ENCODE data around the gene PLAC9.
"Not testable (repeated sequence)": the region's sequence is repeated elsewhere in the genome, so short reads cannot be mapped to it uniquely, and the experiment has no call there.

The PLAC9 gene, protein sequence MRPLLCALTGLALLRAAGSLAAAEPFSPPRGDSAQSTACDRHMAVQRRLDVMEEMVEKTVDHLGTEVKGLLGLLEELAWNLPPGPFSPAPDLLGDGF

DNA sequence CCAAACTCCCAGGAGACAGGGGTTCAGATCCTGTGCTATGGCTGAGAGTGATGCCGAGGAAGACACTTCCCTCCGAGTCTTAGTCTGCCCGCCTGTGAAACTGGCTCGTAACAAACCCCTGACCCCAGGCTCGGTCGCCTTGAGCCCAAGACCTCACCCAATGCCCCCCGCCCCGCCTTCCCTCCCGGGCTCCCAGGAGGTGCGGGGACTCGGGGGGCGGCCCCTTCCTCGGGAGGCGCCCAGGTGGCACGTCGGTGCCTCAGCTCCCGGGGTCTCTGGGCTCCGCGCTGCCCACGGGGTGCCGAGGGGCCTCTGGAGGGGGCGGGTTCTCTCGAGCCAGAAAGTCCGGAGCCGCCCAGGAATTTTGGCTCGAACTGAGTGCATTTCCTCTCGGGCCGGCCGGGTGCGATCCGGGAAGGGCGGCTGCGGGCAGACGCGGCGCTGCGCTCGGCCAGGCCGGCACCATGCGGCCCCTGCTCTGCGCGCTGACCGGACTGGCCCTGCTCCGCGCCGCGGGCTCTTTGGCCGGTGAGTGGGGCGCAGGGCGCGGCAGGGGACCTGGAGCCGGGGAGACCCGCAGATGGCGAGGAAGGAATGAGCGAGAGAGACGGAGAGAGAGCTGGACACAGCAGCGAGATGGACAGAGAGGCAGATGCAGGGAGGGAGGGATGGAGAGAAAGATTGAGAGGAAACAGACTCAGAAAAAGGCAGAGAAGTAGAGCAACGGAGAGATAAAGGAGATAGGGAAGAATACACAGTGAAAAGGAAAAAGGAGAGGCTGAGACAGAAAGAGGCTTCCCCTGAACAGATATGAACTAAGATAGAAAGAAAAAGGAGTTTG lies at the start of gene PLAC9:
Gene PLAC9 (plus strand): TSS at position 432 of the 841 bp plus-strand sequence. CDS start 33 bp downstream, at position 465.
- no peak for DNase-seq (ENCODE audit: low spot score)

DNA sequence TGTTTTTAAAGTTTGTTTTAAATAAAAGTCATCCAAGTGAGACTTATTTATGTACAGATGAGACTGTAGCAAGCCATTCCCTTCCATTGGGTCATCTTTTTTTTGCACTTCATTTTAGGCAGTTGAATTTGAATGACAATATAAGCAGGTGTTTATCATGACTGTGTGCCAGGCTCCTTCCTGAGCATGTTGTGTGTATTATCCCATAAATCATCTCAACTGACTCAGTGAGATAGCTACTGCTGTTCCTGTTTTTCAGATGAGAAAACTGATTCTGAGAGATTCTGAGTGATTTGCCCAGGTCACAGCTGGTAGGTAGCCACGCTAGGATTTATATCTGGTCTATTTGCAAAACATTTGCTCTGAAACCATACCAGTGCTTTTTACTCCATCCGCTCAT lies 42.4 kb upstream of the PLAC9 start:
- no peak for DNase-seq (ENCODE audit: low spot score)

DNA sequence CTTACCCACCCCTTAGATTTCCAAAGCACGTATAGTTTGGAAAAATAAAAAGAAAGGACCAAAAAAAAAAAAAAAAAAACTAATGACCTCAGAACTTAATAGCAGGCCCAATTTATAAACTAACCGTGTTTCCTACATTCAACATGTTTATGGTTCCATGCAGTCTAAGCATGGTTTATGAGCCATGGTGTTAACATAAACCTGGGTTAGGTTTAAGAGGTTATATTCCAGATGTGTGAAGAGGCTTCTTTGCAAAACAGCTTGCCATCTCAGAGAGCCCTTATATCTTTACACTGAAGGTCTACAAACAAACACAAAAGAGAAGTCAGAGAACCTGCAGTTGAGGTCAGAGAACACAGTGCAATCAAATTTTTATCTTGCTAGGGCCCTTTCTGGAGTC lies 38.3 kb upstream of the PLAC9 start:
- DNase-seq (ENCODE audit: low spot score) = no peak

DNA sequence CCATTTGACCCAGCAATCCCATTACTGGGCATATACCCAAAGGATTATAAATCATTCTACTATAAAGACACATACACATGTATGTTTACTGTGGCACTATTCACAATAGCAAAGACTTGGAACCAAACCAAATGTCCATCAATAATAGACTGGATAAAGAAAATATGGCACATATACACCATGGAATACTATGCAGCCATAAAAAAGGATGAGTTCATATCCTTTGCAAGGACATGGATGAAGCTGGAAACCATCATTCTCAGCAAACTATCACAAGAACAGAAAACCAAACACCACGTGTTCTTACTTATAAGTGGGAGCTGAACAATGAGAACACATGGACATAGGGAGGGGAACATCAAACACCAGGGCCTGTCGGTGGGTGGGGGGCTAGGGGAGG lies 34.3 kb upstream of the PLAC9 start:
- not testable (repeated sequence) for DNase-seq (ENCODE audit: low spot score)

DNA sequence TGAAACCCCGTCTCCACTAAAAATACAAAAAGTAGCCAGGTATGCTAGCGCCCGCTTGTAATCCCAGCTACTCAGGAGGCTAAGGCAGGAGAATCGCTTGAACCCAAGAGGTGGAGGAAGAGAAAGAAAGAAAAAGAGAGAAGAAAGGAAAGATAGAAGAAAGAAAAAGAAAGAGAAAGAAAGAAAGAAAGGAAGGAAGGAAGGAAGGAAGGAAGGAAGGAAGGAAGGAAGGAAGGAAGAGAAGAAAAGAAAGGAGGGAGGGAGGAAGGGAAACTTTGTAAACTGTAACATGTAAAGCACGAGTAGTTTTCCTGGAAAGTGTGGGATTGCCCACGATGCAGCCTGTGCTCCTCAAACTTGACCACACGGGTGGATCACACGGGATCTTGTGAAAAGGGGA lies 33.2 kb upstream of the PLAC9 start:
- DNase-seq (ENCODE audit: low spot score) = not testable (repeated sequence)

DNA sequence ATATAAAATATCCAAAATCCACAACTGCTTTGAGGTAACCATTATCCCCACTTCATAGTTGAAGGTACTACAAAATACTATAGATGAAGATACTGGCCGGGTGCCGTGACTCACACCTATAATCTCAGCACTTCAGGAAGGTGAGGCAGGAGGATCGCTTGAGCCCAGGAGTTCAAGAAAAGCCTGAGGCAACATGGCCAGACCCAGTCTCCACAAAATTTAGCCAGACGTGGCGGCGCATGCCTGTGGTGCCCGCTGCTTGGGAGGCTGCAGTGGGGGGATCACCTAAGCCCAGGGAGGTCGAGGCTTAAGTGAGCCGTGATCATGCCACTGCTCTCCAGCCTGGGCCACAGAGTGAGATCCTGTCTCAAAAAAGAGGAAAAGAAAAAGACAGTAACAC lies 32.4 kb upstream of the PLAC9 start:
- DNase-seq (ENCODE audit: low spot score) = no peak

DNA sequence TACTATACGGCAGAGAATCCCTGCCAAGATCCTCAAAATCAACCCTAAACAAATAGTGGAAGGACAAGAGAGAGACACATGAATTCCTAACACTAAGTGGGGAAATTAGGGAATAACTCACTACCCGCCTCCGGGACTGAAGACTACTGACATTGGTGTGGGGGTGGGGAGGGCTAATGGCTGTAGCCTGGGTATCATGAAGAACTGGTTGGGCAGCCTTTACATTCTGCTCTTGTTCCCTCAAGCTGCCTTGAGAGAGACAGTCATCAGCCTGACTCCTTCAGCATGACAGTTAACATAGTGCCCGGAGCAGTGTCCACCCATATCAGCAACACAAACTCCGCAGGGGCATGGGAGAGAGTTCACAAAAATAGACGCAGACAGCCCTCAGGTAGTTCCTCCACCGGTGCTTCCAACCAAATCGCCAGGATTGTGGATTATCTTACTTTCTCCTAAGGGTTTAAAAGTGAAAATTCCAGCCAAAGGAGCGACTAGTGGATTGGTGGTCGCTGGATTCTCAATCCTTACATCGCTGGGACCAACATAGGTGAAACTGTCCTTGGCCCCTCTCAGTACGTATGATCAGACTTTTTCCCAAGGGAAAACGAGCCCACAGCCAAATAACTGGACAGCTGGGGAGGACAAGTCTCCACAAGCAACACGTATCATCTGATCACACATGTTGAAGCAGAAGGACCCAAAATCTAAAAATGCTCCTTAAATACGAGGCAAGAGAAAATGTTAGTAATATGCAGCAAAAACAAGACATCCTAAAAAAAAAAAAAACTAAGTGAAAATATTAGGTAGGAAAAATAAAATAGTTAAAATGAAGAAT lies 31.5 kb upstream of the PLAC9 start:
- DNase-seq (ENCODE audit: low spot score) = no peak

DNA sequence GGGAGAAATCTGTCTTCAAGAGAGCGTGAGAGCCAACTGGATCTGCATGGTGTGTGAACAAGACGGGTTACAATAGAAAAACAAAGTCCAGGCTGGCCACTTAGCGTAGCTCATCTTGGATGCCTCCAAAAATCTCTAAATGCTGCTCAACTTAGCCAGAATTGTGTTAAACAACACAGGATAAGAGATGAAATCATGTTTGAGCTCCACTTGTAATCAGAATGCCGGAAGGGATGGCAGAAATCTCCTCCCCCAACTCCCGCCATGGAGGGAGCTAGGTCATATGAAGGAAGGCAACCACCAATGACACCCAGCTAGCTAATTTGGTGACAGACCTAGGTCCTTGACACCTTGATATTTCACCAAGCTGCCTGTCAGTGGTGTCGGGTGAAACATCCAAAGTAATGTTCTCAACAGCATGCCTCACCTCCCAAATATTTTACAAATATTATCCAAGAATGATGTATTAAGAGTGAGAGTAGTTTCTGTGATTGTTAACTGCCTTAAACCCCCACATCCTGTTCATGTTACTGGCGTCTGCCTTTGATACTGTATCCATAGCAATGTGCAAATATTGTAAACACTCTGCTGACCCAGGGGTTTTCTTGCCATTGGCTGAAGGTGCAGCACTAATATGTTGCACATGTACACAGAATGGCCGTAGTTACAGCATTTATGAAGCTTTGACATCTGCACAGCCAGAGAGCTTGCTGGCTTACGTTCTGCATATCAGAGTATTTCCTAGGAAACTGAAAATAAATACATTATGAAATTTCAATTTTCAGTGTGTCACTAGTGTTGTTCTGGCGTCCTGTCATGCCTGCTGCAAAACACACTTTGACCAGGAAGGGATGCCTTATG lies 28.2 kb upstream of the PLAC9 start:
- DNase-seq (ENCODE audit: low spot score) = no peak

DNA sequence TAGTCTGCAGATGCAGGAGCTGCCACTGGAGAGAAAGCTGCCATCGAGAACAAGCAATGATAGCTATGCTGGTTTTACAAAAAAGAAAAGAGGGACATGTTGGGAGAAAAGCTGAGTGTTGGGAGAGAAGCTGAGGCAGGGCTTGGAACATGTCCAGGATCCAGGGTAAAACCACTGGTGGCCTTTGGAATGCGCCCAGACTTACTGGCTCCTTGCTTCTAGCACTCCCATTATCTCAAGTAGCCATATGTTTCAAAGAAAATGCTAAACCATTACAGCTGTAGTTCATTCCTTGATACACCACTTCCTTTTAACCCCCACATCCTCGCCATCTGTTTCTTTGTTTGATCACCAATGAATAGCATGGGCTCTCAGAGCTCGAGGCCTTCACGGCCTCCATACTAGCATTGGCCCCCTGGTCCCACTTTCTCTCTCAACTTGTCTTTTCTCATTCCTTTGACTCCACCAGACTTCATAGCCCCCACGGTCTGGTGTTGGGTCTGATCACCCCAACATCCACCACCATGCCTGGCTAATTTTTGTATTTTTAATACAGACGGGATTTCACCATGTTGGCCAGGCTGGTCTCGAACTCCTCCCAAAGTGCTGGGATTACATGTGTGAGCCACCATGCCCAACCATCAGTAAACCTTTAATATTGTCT lies 23.8 kb upstream of the PLAC9 start:
- DNase-seq (ENCODE audit: low spot score) = no peak

DNA sequence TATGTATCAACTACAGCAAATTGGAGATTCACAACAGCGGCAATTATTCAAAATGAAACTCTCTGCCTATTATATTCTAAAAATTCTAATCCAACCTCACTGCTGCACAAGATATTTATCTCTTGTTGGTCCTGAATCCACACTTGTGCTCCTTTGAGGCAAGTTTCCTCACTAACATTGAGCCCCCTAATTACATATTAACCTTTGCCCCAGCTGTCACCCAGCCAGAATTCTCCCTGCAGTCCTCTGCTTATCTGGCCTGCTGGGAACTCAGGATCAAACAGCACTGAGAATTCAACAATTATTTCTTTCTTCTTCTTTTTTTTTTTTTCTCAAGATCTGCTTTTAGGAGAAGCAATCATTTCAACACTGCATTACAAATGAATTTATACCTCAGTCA lies 21.5 kb upstream of the PLAC9 start:
- DNase-seq (ENCODE audit: low spot score) = no peak

DNA sequence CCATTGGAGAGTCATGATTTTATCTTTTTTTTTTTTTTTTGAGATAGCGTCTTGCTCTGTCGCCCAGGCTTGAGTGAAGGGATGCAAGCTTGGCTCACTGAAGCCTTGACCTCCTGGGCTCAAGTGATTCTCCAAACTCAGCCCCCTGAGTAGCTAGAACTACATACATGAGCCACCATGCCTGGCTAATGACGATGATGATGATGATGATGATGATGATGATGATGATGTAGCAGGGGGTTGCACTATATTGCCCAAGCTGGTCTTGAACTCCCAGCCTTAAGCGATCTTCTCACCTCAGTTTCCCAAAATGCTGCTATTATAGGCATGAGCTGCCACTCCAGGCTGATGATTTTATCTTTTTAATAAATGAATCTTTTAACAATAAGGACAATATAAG lies 13.9 kb upstream of the PLAC9 start:
- no peak for DNase-seq (ENCODE audit: low spot score)

DNA sequence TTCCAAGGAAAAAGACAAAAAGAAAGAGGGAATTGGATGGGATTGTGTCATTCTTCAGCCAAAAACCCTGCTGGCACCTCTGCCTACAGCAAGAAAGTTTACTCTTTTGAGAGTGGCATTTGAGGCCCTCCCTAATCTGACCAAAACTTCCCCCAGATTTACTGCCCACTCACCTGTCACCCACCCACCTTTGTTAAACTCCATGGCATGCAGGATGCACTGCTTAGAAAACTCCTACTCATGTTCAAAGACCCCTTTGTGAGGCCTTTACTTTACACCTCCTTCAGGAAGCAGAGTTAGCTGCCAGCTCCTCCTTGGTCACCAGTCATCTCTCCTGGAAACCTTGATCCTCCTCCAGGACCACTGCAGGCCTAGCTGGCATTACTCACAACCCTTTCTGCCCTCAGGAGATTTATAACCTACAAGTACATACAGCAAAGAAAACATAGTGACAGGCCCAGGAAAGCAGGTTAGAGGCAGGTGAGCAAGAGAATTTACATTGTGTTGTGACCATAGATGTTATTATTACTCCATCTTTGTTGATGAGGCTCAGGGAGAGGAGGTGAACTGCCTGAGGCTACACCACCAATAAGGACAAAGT lies 10.3 kb upstream of the PLAC9 start:
- no peak for DNase-seq (ENCODE audit: low spot score)

DNA sequence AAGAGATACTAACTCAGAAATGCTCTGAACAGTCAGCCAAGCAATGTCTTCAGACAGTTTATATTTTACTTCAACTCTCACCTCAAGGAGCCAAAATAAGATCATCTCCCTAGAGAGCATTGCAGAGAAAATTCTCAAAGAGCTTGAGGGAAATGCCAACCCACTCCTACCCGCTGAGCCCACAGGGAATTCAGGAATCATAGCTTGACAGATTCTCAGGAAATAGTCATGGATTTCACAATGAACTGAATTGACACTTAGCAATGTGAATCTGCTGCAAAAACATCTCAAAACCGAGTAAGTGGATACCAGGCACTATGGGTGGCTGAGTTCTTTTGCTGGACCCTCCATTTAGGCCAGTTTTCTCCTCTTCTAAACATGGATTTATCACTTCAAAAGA lies 9.8 kb upstream of the PLAC9 start:
- peak; percentile 65 for DNase-seq (ENCODE audit: low spot score)

DNA sequence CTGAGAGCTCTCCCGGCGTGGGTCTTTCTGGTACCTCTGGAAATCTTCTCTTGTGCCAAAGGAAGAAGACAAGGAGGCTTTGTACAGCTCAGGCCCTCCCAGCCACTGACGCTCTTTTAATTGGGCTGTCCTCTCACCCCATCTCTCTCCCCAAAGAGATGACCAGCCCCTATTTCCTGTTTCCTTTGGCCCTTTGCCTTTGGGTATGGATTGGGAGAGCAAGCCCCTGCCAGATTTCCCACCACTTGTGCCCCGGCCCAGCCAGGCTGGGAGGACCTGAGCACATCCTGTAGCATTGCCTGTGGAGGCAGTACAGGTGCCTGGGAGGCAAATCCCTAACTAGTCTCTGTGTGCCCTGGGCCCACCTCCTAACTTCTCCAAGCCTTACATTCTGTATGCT lies 5.7 kb upstream of the PLAC9 start:
- no peak for DNase-seq (ENCODE audit: low spot score)

DNA sequence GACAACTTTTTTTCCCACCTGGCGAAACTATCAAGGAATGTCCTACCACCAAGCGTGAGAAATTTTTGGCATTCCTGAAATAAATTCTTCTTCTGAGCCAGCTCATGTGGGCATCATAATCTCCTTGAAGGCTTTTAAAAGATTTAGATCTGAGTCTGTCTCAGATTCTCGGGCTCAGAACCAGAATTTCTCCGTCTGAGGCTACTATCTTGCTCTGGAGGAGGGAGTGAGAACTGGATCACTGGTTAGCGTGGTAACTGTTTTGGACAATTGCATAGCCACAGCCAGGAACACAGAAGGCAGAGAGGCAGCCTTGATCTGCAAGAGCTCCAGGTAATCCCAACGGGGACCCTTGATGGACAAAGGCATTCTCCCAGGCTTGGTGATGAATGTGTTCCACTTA lies 1.0 kb upstream of the PLAC9 start:
- no peak for DNase-seq (ENCODE audit: low spot score)

DNA sequence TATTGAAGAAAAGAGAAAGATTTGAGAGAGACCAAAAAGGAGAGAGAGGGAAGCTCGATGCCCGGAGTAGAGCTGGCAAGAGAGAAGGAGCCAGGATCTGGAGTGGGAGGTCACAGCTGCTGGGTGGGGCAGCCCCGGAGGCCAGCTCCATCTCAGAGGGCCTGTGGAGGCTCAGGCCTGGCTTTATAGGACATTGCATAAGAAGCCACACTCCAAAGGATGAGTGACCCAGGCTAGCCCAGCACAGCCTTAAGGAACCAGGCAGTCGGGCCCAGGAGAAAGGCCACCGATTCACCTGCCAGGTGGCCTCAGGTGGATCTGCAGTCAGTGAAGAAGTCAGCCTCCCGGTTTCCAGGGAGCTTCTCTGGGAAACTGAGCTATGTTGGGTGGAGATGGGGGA lies 676 bp downstream of the PLAC9 start:
- no peak for DNase-seq (ENCODE audit: low spot score)

DNA sequence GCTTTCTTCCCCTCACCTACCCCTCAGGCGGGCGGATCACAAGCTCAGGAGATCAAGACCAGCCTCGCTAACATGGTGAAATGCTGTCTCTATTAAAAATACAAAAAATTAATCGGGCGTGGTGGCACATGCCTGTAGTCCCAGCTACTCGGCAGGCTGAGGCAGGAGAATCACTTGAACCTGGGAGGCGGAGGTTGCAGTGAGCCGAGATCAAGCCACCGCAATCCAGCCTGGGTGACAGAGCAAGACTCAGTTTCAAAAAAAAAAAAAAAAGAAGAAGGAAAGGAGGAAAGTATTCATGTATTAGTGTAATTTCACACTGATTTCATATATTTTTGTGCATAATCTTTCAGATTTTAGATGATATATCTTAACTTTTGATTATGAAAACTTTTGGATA lies 1.2 kb downstream of the PLAC9 start:
- DNase-seq (ENCODE audit: low spot score) = not testable (repeated sequence)

DNA sequence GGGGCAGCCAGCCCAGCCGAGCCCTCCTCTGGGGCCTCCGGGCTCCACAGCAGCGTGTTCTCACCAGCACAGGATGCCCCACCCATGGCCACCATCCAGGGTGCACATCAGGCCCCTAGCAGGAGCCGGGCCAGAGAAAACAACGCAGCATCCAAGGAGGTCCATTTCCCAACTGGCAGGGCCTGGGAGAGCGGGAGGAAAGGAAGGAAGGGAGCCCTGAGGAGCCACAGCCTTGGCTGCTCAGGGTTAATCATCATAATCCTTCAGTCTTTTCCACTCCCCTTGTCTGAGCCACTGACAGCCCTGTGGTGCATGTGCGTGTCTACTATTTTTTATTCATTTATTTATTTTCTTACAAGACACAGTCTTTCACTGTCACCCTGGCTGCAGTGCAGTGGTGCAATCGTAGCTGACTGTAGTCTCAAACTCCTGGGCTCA lies 3.6 kb downstream of the PLAC9 start:
- DNase-seq (ENCODE audit: low spot score) = no peak

DNA sequence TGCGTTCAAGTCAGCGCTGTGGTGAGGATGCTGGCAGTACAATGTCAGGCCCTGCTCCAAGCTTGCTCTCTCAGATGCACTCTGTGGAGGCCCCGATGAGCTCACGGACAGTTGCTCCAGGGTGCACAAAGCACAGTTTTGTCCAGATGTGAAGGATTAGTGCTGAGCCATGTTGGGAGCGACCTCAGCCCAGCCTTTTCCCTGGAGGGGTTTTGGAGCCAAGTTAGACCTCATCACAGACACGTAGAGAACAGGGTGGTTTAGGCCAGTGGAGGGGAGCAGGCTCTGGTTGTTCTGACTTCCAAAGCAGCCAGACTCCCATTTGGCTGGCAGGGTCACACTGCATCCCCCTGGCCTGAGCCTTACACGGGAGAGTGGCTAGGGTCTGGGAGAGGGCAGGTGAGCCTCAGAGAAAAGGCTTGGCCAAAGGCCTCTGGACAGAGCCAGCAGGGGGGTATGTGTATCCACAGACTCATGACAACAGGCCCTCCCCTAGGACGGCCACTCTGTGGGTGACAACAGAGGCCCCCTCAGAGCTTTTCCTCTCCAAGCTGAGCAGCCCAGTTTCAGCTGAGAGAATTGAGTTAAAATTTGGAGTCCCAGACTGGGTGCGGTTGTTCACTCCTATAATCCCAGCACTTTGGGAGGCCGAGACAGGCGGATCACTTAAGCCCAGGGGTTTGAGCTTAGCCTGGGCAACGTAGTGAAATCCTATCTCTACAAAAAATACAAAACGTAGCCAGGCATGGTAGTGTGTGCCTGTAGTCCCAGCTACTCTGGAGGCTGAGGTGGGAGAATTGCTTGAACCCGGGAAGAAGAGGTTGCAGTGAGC lies 4.7 kb downstream of the PLAC9 start:
- DNase-seq (ENCODE audit: low spot score) = no peak

DNA sequence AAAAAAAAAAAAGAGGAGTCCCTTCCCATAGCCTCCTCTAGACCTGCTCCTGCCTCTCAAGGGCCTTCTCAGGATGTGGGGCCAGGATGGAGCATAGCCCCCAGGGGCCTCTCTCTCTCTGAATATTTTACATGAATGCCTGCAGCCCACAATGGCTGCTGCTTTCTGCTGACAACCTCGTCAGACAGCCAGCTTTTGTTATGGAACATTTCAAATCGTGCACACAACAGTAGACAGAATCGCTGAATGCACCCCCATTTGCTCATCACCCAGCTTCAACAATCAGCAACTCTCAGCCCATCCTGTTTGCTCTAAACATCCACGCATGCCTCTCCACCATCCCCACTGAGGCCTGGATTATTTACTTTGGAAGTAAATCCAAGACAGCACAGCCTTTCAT lies 5.4 kb downstream of the PLAC9 start:
- no peak for DNase-seq (ENCODE audit: low spot score)
